GM21825 (cell line): ENCODE measurements around the gene BEND7.

ENCODE experiments used
- ATAC-seq: cut with Tn5 transposase; IDR thresholded peaks from one replicate; pipeline ENCODE4 v1.9.1; 2021; ENCODE audit warnings: mild to moderate bottlenecking, moderate library complexity; ENCODE audit not compliant: unreplicated experiment

The BEND7 gene

GRCh38 chr10:13521026-13521425, 7.8 kb downstream of the BEND7 start:
- ATAC-seq: no peak

- ATAC-seq: no peak
Measured at GRCh38 chr10:13520194-13520593, 8.6 kb downstream of the BEND7 start.

DNA sequence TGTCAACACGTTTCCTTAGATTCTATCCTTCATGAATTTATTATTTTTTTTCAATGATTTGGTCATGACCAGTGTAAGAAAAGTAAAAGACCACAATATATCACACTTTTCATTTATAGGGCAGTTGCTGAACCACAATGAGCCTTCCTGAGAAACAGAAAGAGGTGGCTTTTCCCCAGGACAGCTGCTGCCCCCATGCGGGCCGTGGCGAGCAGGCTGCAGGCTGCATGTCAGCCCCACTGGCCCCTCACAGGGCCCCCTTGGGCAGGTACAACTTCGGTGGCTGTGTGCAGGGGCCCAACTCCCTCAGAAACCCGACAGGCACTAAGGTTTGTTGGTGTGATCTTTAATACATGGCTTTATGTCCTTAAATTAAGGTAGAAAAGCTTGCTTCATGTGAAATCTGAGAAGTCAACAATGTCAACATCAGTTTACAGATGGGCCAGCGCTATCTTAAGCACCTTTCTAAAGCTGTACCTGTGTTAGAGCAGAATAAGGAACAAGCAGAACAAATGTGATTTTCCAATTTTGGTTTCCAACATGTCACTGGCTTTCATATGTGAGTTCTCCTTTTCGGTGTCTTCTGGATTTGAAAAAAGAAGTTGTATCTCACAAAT, 10.6 kb downstream of the BEND7 start:
- ATAC-seq: no peak

DNA sequence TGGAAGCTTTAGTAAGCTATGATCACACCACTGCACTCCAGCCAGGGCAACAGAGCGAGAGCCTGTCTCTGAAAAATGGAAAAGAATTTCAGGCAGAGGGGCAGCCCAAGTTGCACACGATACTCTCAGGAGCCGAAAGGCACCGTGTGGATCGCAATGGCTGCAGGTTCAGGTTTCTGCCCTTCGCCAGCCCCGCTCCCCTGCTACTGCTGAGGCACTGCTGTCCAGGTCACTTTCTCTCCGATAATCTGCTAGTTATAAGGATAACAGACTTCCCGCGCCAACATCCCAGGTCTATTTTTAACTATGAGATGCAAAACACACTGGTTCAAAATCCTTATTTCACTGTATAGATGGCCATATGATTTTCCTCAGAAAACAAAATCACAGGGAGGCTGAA, 11.1 kb downstream of the BEND7 start:
- ATAC-seq: no peak

DNA sequence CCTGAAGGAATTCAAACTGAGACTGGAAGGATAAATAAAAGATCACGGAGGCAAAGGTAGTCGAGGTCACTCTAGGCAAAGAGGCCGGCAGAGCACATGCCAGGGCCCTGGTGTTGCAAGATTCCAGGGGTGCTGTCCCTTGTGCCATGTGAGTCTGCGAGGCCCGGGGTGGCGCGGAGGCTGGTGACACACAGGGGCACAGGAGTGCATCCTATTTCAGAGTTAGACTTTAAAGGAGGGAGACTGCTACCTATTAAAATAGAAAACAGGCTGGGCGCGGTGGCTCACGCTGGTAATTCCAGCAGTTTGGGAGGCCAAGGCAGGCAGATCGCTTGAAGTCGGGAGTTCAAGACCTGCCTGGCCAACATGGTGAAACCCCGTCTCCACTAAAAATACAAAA, 12.6 kb downstream of the BEND7 start:
- no peak for ATAC-seq

DNA sequence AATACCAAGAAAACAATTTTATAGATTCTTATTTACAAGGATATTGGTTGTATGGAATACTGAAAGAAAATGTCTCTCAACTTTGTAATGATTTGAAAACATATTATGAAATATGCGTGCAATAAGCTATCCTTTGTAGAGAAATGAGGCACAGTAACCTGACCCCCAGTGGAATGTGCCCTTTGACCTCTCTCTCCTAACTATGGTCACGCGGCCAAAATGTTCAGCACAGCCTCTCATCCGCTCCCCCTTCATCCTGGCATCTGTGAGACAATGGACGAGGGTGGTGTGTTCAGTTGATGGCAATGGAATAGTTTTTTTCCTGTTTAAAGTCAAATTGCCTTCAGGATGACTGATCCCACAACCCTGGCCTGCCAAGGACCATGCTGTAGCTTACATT, 13.3 kb downstream of the BEND7 start:
- ATAC-seq: no peak

GRCh38 chr10:13514296-13514695, 14.5 kb downstream of the BEND7 start:
- ATAC-seq: no peak

DNA sequence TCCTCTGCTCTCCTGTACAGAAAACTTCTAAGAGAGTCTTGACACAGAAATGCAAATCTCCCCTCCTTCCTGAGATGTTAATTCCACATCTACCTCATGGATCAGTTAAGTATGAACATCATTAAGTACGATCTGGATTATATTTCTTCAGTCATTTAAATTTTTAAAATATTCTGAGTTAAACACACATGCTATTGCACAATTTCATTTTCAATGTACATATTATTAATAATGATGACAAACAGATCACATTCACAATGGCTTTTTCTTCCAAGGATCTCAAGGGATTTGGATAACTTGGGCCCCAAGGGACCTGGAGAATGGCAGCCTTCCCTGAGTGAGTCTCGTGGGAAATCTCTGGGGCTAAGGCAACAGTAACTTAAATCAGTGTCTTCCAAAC, 16.2 kb downstream of the BEND7 start:
- ATAC-seq: no peak

DNA sequence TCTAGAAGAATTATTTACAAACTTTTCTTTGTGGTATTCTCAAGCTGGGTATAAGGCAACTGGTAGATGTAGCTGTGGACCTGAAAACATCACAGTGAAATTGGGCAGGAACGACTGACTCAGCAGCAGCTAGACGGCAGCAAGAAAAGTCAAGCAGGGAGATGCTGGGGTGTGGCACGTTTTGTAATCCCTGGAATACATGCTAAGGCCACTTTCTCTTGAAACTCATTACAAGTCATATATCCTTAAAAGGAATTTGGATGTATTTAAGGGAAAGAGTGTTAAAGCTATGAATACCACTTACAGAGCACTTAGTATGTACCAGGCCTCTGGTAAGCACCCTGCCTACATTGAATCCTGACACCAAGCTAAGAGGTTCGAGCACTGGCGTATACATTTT, 17.4 kb downstream of the BEND7 start:
- no peak for ATAC-seq

GRCh38 chr10:13505052-13505680, 23.6 kb downstream of the BEND7 start:
- no peak for ATAC-seq

GRCh38 chr10:13503745-13504463, 24.9 kb downstream of the BEND7 start:
- ATAC-seq: no peak

DNA sequence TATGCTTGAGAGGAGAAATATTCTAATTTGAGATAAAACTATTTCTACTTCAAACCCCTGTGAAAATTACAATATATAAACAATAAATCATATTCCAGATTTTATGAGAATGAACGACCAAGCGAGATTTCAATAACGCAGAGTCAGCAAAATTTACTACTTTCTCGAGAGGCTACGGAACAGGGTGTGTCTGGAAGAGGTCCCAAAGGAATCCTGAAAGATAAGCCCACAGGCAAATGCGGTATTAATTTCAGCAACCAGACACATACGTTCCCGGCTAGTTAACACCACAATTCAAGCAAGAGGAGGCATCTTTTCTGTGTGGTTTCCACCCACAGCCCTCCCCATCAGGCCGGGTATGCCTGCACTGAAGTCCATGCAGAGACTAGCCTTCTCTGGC, 26.4 kb downstream of the BEND7 start:
- ATAC-seq: no peak

GRCh38 chr10:13500201-13500600, 28.6 kb downstream of the BEND7 start:
- no peak for ATAC-seq

DNA sequence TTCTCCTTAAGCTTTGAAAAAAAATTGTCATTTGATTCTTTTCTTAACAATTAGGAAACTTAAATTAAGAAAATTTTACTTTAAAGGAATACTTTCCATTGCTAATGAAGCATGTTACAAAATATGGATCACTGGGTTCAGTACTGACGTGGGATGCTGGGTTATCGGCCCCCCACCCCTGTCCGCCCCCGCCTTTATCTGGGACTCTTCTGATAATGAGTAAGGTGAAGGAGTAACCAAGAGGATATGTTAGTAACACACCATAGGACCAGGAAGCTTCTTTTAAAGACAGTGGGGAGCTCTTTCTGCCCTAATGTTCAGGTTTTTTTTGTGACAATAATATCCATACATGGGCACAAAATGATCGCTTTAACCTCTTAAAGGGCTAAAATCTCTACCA, 29.7 kb downstream of the BEND7 start:
- no peak for ATAC-seq

- no peak for ATAC-seq
Measured at GRCh38 chr10:13496931-13497330, 31.9 kb downstream of the BEND7 start.

- no peak for ATAC-seq
Measured at GRCh38 chr10:13496164-13496563, 32.6 kb downstream of the BEND7 start.

DNA sequence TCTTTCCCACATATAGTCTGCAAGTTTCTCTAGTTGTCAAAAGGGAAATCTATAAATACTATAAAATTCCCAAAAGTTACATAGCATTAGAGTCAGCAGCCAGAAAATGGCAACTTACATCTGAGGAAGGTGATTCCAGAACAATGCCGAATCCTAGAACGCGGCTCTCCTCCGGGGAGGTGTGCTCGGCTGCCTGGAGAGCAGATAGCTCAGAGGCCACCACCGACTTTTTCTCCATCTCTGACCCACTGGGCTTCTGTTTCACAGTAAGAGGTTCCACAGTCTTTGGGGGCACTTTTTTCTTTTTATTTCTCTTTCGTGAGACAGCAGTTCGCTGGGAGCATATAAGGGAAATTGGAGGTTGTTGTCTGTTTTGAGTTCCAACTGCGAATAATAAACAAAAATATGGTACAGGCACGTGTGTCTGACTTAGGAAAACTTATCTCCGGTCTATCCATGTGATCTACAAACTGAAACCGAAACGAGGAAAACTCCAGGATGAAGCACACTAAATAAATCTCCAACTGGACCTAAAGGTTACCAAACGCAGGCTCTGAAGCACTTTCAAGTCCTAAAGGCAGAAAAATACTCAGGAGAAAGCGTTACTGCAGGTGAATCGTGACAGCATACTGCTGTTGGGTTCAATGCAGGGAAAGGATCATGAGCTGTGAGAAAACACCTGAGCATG, 36.2 kb downstream of the BEND7 start:
- no peak for ATAC-seq

DNA sequence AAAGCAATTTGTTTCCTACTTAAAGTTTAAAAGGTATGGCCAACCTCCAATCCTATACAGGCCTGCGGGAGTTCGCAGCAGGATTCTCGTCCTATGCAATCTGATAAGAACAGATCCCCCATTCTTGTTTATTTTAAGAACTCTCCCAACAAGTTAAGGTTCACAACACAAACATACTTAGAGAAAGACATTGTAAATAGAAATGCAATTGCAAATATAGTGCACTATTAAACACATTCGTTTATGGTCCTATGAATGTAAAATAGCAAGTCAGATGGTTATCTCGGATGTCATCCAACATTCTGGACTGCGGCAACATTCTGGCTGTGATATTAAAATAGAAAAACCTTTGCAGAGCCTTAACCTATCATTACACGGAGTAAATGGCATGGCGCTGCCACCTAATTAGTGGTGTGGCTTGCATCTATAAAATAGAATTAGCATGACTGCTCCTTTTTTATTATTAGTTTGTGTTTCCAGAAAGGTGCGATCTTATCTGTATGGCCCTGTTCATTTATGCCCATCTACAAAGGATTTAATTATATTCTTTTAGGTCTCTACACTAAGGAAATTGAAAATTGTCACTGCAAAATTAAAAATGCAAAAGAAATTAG, 37.0 kb downstream of the BEND7 start:
- no peak for ATAC-seq

GRCh38 chr10:13490503-13490902, 38.3 kb downstream of the BEND7 start:
- no peak for ATAC-seq

- ATAC-seq: no peak
Measured at GRCh38 chr10:13489035-13489599, 39.7 kb downstream of the BEND7 start.

- ATAC-seq: no peak
Measured at GRCh38 chr10:13485623-13486022, 43.2 kb downstream of the BEND7 start.
